H1 (cell line): Measurements from ENCODE around the gene CDC42EP5. TPM values are rescaled to one million over a fixed set of nuclear protein-coding genes. Genes with fewer than 3 reads are reported as not detected.

Source experiments
- CTCF ChIA-PET: fragments of 300-600 bp; sonication (Branson Sonifier 250); formaldehyde crosslinking; loops from one replicate; lab custom pipeline; 2021; ENCODE audit not compliant: partially characterized antibody; lab: Charles Lee
- POLR2A ChIA-PET: fragments of 300-600 bp; sonication (Branson Sonifier 250); formaldehyde crosslinking; loops from one replicate; lab custom pipeline; 2021; ENCODE audit warnings: inconsistent platforms; ENCODE audit not compliant: partially characterized antibody; lab: Charles Lee
- DNase-seq, 2 experiments: peaks; one replicate each; pipeline versions ENCODE4 v3.0.0 to v3.0.0-alpha.2; 2010 to 2022; ENCODE audit warnings: low spot score in 2 of 2, low read depth in 1 of 2, mixed read lengths in 1 of 2
- FAIRE-seq: peaks from 2 replicates; lab custom pipeline; 2011; peaks lifted over from hg19 to GRCh38; lab: Jason Lieb, UNC
- H2AFZ ChIP-seq: 2 replicates; pipeline ENCODE4 v1.8.1; 2012; ENCODE audit warnings: low read length, inconsistent platforms
- H2AK5ac ChIP-seq: 2 replicates; pipeline ENCODE4 v1.6.1; 2013; ENCODE audit warnings: low read depth, low read length
- H2BK120ac ChIP-seq: replicated peaks from 2 replicates; pipeline ENCODE3; 2013; ENCODE audit warnings: low read depth, low read length, inconsistent platforms
- H2BK12ac ChIP-seq: 2 replicates; pipeline ENCODE4 v1.6.1; 2013; ENCODE audit warnings: low read depth, low read length
- H2BK15ac ChIP-seq: 2 replicates; pipeline ENCODE4 v1.6.1; 2013; ENCODE audit warnings: low read length
- H2BK20ac ChIP-seq: 2 replicates; pipeline ENCODE4 v1.6.1; 2013; ENCODE audit warnings: low read length
- H2BK5ac ChIP-seq: 2 replicates; pipeline ENCODE4 v1.6.1; 2013; ENCODE audit warnings: low read depth, low read length
- H3K14ac ChIP-seq: 2 replicates; pipeline ENCODE4 v1.6.1; 2013; ENCODE audit warnings: inconsistent platforms; ENCODE audit not compliant: insufficient read length
- H3K18ac ChIP-seq: 2 replicates; pipeline ENCODE4 v1.6.1; 2013; ENCODE audit warnings: low read length; ENCODE audit errors: extremely low read depth
- H3K23ac ChIP-seq: 2 replicates; pipeline ENCODE4 v1.6.1; 2013; ENCODE audit warnings: inconsistent platforms; ENCODE audit not compliant: insufficient read length
- H3K23me2 ChIP-seq: 2 replicates; pipeline ENCODE4 v1.6.1; 2013; ENCODE audit warnings: low read depth, low read length
- H3K27ac ChIP-seq: 2 replicates; pipeline ENCODE4 v1.6.1; 2011; ENCODE audit warnings: low read depth, low read length, inconsistent platforms
- H3K27me3 ChIP-seq, 4 experiments: replicated peaks in 1 of 4; 1 replicate in 1 of 4; 2 replicates in 3 of 4; pipeline versions ENCODE4 v1.6.1 to v1.8.1; 2011 to 2013; ENCODE audit warnings: low read length in 3 of 4, mild to moderate bottlenecking in 3 of 4, inconsistent platforms in 2 of 4, mixed read lengths in 2 of 4, moderate library complexity in 1 of 4; ENCODE audit not compliant: control insufficient read depth in 3 of 4, insufficient read depth in 3 of 4; ENCODE audit errors: extremely low read depth in 1 of 4
- H3K36me3 ChIP-seq, 4 experiments: 2 replicates each; pipeline versions ENCODE4 v1.6.1 to v1.8.1; 2011 to 2013; ENCODE audit warnings: mild to moderate bottlenecking in 4 of 4, low read length in 3 of 4, moderate library complexity in 2 of 4, control low read depth in 1 of 4, inconsistent platforms in 1 of 4; ENCODE audit not compliant: insufficient read depth in 4 of 4, control insufficient read depth in 2 of 4
- H3K4ac ChIP-seq: replicated peaks from 2 replicates; pipeline ENCODE3; 2013; ENCODE audit warnings: low read length, low read depth, mixed read lengths, inconsistent platforms; ENCODE audit not compliant: insufficient read length
- H3K4me1 ChIP-seq, 4 experiments: replicated peaks in 1 of 4; 1 replicate in 1 of 4; 2 replicates in 3 of 4; pipeline versions ENCODE4 v1.6.1 to v1.8.1; 2011 to 2013; ENCODE audit warnings: low read length in 3 of 4, inconsistent platforms in 2 of 4, mixed read lengths in 1 of 4; ENCODE audit not compliant: insufficient read depth in 4 of 4, control insufficient read depth in 3 of 4
- H3K4me2 ChIP-seq, 2 experiments: 2 replicates each; pipeline versions ENCODE4 v1.6.1 to v1.8.1; 2011 to 2013; ENCODE audit warnings: low read depth in 2 of 2, low read length in 2 of 2, control low read depth in 1 of 2, inconsistent platforms in 1 of 2, mild to moderate bottlenecking in 1 of 2; ENCODE audit not compliant: insufficient read depth in 1 of 2
- H3K4me3 ChIP-seq, 4 experiments: fragments of 200-600, 300-600 bp in 1 of 4; sonication (generic), shearing (Covaris generic), sonication (Bioruptor Twin) in 1 of 4; 2 replicates each; pipeline versions ENCODE4 v1.5.1 to v1.8.1; 2011 to 2016; ENCODE audit warnings: low read length in 4 of 4, low read depth in 3 of 4, control low read depth in 2 of 4, inconsistent platforms in 2 of 4, mild to moderate bottlenecking in 2 of 4, mixed read lengths in 1 of 4, moderate library complexity in 1 of 4; ENCODE audit not compliant: insufficient read depth in 2 of 4; ENCODE audit errors: extremely low read depth in 1 of 4
- H3K56ac ChIP-seq: replicated peaks from 2 replicates; pipeline ENCODE3; 2013; ENCODE audit warnings: low read depth, mild to moderate bottlenecking, mixed read lengths, low read length, inconsistent platforms; ENCODE audit not compliant: insufficient read length
- H3K79me1 ChIP-seq: 2 replicates; pipeline ENCODE4 v1.6.1; 2013; ENCODE audit warnings: low read depth, low read length, control low read depth
- H3K79me2 ChIP-seq, 2 experiments: 2 replicates each; pipeline versions ENCODE4 v1.6.1 to v1.8.1; 2012 to 2013; ENCODE audit warnings: low read length in 2 of 2, mild to moderate bottlenecking in 2 of 2, inconsistent platforms in 1 of 2; ENCODE audit not compliant: insufficient read depth in 2 of 2, control insufficient read depth in 1 of 2
- H3K9ac ChIP-seq, 4 experiments: replicated peaks in 1 of 4; 1 replicate in 1 of 4; 2 replicates in 3 of 4; pipeline versions ENCODE4 v1.6.1 to v1.8.1; 2011 to 2013; ENCODE audit warnings: low read depth in 3 of 4, low read length in 3 of 4, control low read depth in 2 of 4, mild to moderate bottlenecking in 2 of 4, moderate library complexity in 2 of 4, inconsistent platforms in 1 of 4; ENCODE audit errors: extremely low read depth in 1 of 4
- H3K9me3 ChIP-seq, 2 experiments: 2 replicates each; pipeline versions ENCODE4 v1.6.1 to v1.8.1; 2012 to 2013; ENCODE audit warnings: mild to moderate bottlenecking in 2 of 2, moderate library complexity in 2 of 2, control low read depth in 1 of 2, inconsistent platforms in 1 of 2, low read depth in 1 of 2, low read length in 1 of 2, mixed read lengths in 1 of 2; ENCODE audit not compliant: insufficient read depth in 2 of 2
- H4K20me1 ChIP-seq, 2 experiments: replicated peaks in 1 of 2; 2 replicates each; pipeline versions ENCODE3 to v1.8.1; 2011 to 2013; ENCODE audit warnings: inconsistent platforms in 2 of 2, low read length in 2 of 2, mild to moderate bottlenecking in 1 of 2; ENCODE audit not compliant: insufficient read depth in 2 of 2, control insufficient read depth in 1 of 2
- H4K5ac ChIP-seq: 2 replicates; pipeline ENCODE4 v1.6.1; 2013; ENCODE audit warnings: low read length, low read depth, mixed read lengths, inconsistent platforms; ENCODE audit not compliant: insufficient read length
- H4K8ac ChIP-seq: 2 replicates; pipeline ENCODE4 v1.8.0; 2013; ENCODE audit warnings: mild to moderate bottlenecking, moderate library complexity, low read length, inconsistent platforms; ENCODE audit not compliant: insufficient read depth; ENCODE audit errors: extremely low read depth
- H4K91ac ChIP-seq: replicated peaks from 2 replicates; pipeline ENCODE3; 2013; ENCODE audit warnings: low read length, mixed read lengths, inconsistent platforms; ENCODE audit not compliant: insufficient read length
- ATF2 ChIP-seq: IDR thresholded peaks from 2 replicates; pipeline ENCODE4 v1.6.1; 2012; ENCODE audit warnings: low read length, inconsistent platforms
- EZH2 ChIP-seq: fragments of 200-600 bp; sonication (generic); IDR thresholded peaks from 2 replicates; pipeline ENCODE4 v1.7.1; 2012; ENCODE audit warnings: low read depth, mild to moderate bottlenecking, moderate library complexity, low read length, inconsistent platforms; ENCODE audit not compliant: severe bottlenecking
- JUND ChIP-seq: IDR thresholded peaks from 2 replicates; pipeline ENCODE4 v1.6.1; 2011; ENCODE audit warnings: mild to moderate bottlenecking, improper control_type of control experiment, low read length
- KDM4A ChIP-seq: IDR thresholded peaks from one replicate; pipeline ENCODE4 v1.7.1; 2012; ENCODE audit warnings: low read depth, mild to moderate bottlenecking, moderate library complexity, low read length, inconsistent platforms; ENCODE audit not compliant: severe bottlenecking
- MAFK ChIP-seq: IDR thresholded peaks from 2 replicates; pipeline ENCODE4 v1.6.1; 2012; ENCODE audit warnings: low read depth, mild to moderate bottlenecking, improper control_type of control experiment, low read length
- RFX5 ChIP-seq: IDR thresholded peaks from 2 replicates; pipeline ENCODE4 v1.6.1; 2011; ENCODE audit warnings: low read depth, low read length, improper control_type of control experiment, borderline replicate concordance
- RNF2 ChIP-seq: fragments of 200-900, 300-1000 bp; sonication (generic); IDR thresholded peaks from 2 replicates; pipeline ENCODE4 v1.7.1; 2016; ENCODE audit warnings: borderline replicate concordance, low read depth, mild to moderate bottlenecking, antibody characterized with exemption, low read length; ENCODE audit not compliant: poor library complexity, severe bottlenecking; ENCODE audit errors: missing control alignments
- SIRT6 ChIP-seq: IDR thresholded peaks from one replicate; pipeline ENCODE4 v1.7.1; 2012; ENCODE audit warnings: low read length, inconsistent platforms
- SP2 ChIP-seq: IDR thresholded peaks from 2 replicates; pipeline ENCODE4 v1.6.1; 2012; ENCODE audit warnings: mild to moderate bottlenecking, low read length, inconsistent platforms
- SUZ12 ChIP-seq: fragments of 200-600 bp; sonication (generic); IDR thresholded peaks from 2 replicates; pipeline ENCODE4 v1.6.1; 2012; ENCODE audit warnings: mild to moderate bottlenecking, inconsistent platforms, low read length, moderate library complexity, mixed read lengths
- TAF1 ChIP-seq: IDR thresholded peaks from 2 replicates; pipeline ENCODE4 v1.6.1; 2011; ENCODE audit warnings: mild to moderate bottlenecking, low read depth, low read length
- TAF7 ChIP-seq: optimal IDR thresholded peaks from 2 replicates; pipeline ENCODE3; 2011; ENCODE audit warnings: low read depth, mild to moderate bottlenecking, inconsistent platforms, low read length, moderate library complexity, borderline replicate concordance
- YY1 ChIP-seq: IDR thresholded peaks from 2 replicates; pipeline ENCODE4 v1.6.1; 2011; ENCODE audit warnings: low read depth, mild to moderate bottlenecking, low read length
- WGBS, 2 experiments: shearing (Covaris generic) in 1 of 2; methylation state at CpG; one replicate each; pipeline versions ENCODE4 v1.1.6 to v1.1.7; 2013 to 2015; ENCODE audit warnings: low lambda C conversion rate in 2 of 2, mixed read lengths in 2 of 2, inconsistent platforms in 1 of 2, low coverage in 1 of 2, missing lambda C conversion rate in 1 of 2; ENCODE audit not compliant: insufficient replicate concordance in 2 of 2, insufficient coverage in 1 of 2, insufficient read length in 1 of 2; ENCODE audit errors: extremely low coverage in 1 of 2, missing lambda C conversion rate in 1 of 2; 5-methylcytosine and 5-hydroxymethylcytosine counted together
- polyA plus RNA-seq, 7 experiments: library from polyadenylated mRNA; depleted of rRNA in 3 of 7; stranded (reverse) in 5 of 7; unstranded in 2 of 7; fragments of >200 nt in 5 of 7; fragments of 200-250 nt in 2 of 7; gene quantifications; 1 replicate in 5 of 7; 2 replicates in 1 of 7; 4 replicates in 1 of 7; pipeline versions ENCODE4 v1.2.1 to v1.2.3, GENCODE V29; 2011 to 2013; ENCODE audit warnings: missing spikeins in 2 of 7, mixed read lengths in 2 of 7
- total RNA-seq: library from RNA; stranded (reverse); fragmentation: NEBNext Ultra II Directional; extraction: Animal tissue kit (Norgen Biotek cat#: 25700); gene quantifications from 2 replicates; pipeline ENCODE4 v1.2.1, GENCODE V29; 2021

The CDC42EP5 gene
- total and polyA plus RNA-seq, 2 of the 8 experiments (the other 6 are each of a cell fraction or from before 2014, with no cell fraction given): 1.8 to 2.1 TPM

DNA sequence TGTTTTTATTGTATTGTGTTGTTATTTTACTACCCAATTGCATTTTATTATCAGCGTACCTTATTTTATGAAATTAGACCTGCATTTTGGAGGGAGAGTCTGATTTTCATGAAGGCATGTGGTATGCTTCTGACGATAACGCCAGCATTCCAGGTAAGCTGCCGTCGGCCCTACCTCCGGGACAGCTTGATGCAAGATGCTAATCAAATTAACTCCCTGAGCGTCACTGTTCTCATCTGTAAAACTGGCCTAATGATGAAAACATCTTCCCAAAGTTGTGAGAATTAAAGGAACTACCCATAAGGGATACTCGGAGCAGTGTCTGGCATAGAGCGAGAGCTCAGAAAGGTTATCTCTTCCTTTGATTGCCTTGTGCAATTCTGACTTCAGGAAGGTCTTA lies 16.7 kb upstream of the CDC42EP5 start:
- Histone ChIP-seq H3K4me2 (no peak overlapping the region), H4K20me1 (no peaks in the 10 kb centered on the region), H3K36me3 (no peaks in the 10 kb centered on the region), H3K9ac (no peak overlapping the region), H3K23me2 (no peaks in the 10 kb centered on the region), H2BK120ac (no peak overlapping the region), H3K79me1 (no peaks in the 10 kb centered on the region), H4K91ac (no peak overlapping the region), H2BK20ac (no peak overlapping the region), H3K56ac (no peak overlapping the region), H3K4me3 (no peak overlapping the region), H3K79me2 (no peaks in the 10 kb centered on the region), H2BK5ac (no peak overlapping the region), H3K9me3 (peaks cover 28 to 69% of the 10 kb centered on the region in 2 experiments), H3K18ac (no peak overlapping the region), H4K8ac (no peak overlapping the region), H3K27ac (no peak overlapping the region), H2AFZ (no peak overlapping the region), H3K4me1 (no peaks in the 10 kb centered on the region), H2AK5ac (no peak overlapping the region), H4K5ac (no peak overlapping the region), H3K14ac (no peak overlapping the region), H3K4ac (no peak overlapping the region), H2BK12ac (no peak overlapping the region), H3K27me3 (no peaks in the 10 kb centered on the region), H3K23ac (no peak overlapping the region), H2BK15ac (no peak overlapping the region)
- WGBS, 2 experiments: 85% methylated on average over 9 of the region's 9 CpGs; no CpG with 5 or more reads in 1 of the 2 experiments
- POLR2A ChIA-PET: no interaction called here
- FAIRE-seq (no peak), DNase-seq (no peak)
- CTCF ChIA-PET: interaction anchor here (0.6 kb wide), 1 partner anchor 10 kb away, joined by 3 read pairs; no protein-coding TSS in a partner anchor
- TF ChIP-seq SIRT6 (no peak), MAFK (no peak), SP2 (no peak), ATF2 (no peak), TAF7 (no peak), JUND (no peak), YY1 (no peak), RNF2 (no peak), TAF1 (no peak), EZH2 (no peak), KDM4A (no peak), RFX5 (no peak), SUZ12 (no peak)
